Measurements from ENCODE around the gene SMG1.
"Not testable (repeated sequence)": the region's sequence is repeated elsewhere in the genome, so short reads cannot be mapped to it uniquely, and the experiment has no call there.

SMG1 gene

DNA sequence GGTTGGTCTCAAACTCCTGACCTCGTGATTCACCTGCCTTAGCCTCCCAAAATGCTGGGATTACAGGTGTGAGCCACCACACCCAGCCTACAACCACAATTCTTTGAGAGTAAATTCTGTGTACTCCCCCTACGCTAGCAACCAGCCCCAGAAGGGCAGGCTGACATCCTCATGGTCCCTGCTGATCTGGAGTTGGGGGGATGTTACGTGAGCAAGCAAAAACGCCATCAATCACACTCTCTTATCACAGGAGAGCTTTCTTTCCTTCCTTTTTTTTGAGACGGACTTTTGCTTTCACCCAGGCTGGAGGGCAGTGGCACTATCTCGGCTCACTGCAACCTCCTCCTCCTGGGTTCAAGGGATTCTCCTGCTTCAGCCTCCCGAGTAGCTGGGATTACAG, 154.0 kb downstream of the SMG1 start:
- in situ Hi-C loops (cut with MboI; ENCODE audit: low sequenced_read_pairs), result not testable (repeated sequence)

GRCh38 chr16:18770336-18770962, 155.8 kb downstream of the SMG1 start:
- in situ Hi-C loops (cut with MboI; ENCODE audit: low sequenced_read_pairs), result not testable (repeated sequence)

GRCh38 chr16:18767217-18767616, 159.0 kb downstream of the SMG1 start:
- in situ Hi-C loops (cut with MboI; ENCODE audit: low sequenced_read_pairs), result not testable (repeated sequence)

- in situ Hi-C loops (cut with MboI; ENCODE audit: low sequenced_read_pairs), result not testable (repeated sequence)
Measured at GRCh38 chr16:18762713-18763112, 163.5 kb downstream of the SMG1 start.

- in situ Hi-C loops (cut with MboI; ENCODE audit: low sequenced_read_pairs), result not testable (repeated sequence)
Measured at GRCh38 chr16:18759598-18760520, 166.3 kb downstream of the SMG1 start.

DNA sequence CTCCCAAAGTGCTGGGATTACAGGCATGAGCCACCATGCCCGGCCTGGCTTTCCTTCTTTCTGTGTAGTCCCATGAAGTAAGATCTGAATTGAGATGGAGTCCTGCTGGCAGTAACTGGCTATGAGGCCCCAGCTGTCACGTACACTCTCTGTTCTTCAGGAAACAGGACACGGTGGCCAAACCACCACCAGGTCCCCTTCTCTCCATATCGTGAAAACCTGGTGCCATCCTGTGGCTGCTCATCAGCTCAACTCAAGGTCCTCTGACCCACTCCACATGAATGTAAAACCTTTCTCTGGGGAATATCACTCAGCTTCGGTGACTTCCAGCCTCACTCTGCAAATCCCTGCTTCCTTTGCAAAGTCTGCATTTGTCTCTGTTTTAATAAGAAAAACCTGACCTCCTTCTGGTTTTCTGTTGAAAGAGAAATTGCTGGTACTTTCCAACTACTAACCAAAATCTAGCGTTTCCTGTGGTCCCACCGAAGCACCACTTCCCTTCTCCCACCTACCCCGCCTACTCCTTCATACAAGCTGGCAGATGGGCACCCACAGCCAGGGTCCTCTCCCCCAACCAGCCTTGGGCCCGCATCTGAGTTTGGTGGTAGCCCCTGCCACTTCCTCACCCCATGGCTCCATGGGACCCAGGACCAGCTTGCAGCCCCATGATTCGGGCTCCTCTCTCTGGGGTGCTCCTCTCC, 168.1 kb downstream of the SMG1 start:
- in situ Hi-C loops (cut with MboI; ENCODE audit: low sequenced_read_pairs), result not testable (repeated sequence)

DNA sequence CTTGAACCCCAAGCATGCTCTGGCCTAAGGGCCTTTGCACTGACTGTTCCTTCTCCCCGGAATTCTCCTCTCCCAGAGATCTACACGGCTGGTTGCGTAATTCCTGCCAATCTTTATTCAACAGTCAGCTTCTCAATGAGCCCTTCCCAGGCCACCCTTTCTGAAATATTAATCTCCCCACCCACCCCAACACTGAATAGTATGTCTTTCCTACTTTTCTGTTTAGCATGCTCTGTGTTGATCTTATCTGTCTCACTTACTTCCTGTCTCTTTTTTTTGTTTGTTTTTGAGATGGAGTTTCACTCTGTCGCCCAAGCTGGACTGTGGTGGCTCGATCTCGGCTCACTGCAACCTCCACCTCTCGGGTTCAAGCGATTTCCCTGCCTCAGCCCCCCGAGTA, 169.6 kb downstream of the SMG1 start:
- in situ Hi-C loops (cut with MboI; ENCODE audit: low sequenced_read_pairs), result not testable (repeated sequence)
